Measurements from ENCODE around the gene CCDC152.

- TF ChIP-seq HDGF (IDR thresholded peaks at IDR 0.05) (no peak), RBBP5 (conservative IDR thresholded peaks at IDR 0.05) (no peak), SMARCA5 (IDR thresholded peaks at IDR 0.05) (no peak), SRF (IDR thresholded peaks at IDR 0.05; ENCODE audit: low read depth in 2 of 2, low read length in 2 of 2) (no peak), CTCF (IDR thresholded peaks at IDR 0.05 in 2 of 3, conservative IDR thresholded peaks at IDR 0.05 in 1 of 3; ENCODE audit: control insufficient read depth in 2 of 3, extremely low read depth in 1 of 3, insufficient read depth in 1 of 3, low read depth in 3 of 3, low read length in 3 of 3) (no peak), EP300 (IDR thresholded peaks at IDR 0.05; ENCODE audit: borderline replicate concordance in 1 of 2, control insufficient read depth in 1 of 2, low read depth in 2 of 2, low read length in 2 of 2) (no peak), CREM (IDR thresholded peaks at IDR 0.05; ENCODE audit: low read depth) (no peak), ZNF687 (IDR thresholded peaks at IDR 0.05) (no peak), ASH2L (IDR thresholded peaks at IDR 0.05; ENCODE audit: borderline replicate concordance, low read depth) (no peak), MXI1 (IDR thresholded peaks at IDR 0.05; ENCODE audit: low read depth, low read length) (no peak), E2F4 (IDR thresholded peaks at IDR 0.05; ENCODE audit: low read depth, low read length) (no peak)
Measured at GRCh38 chr5:42779083-42779482, 22.5 kb downstream of the CCDC152 start.
